Esophagus muscularis mucosa (tissue), 4 donors: ENCODE data around the gene MAST4. TPM values are rescaled to one million over a fixed set of nuclear protein-coding genes. Genes with fewer than 3 reads are reported as not detected.

Experiments
- DNase-seq: peaks from one replicate; pipeline ENCODE4 v3.0.0-alpha.2; 2017; ENCODE audit errors: extremely low spot score
- H3K27ac ChIP-seq, 4 donors: fragments of 200-600 bp; sonication (generic); replicated peaks in 1 of 4; 1 replicate in 3 of 4; 2 replicates in 1 of 4; pipeline ENCODE4 v1.5.1; 2016 to 2019; ENCODE audit warnings: mild to moderate bottlenecking in 1 of 4
- H3K27me3 ChIP-seq, 4 donors: fragments of 200-600 bp; sonication (generic); one replicate each; pipeline versions ENCODE4 v1.5.1 to v1.6.0; 2016 to 2019
- H3K36me3 ChIP-seq, 4 donors: fragments of 200-600 bp; sonication (generic); one replicate each; pipeline ENCODE4 v1.5.1; 2016 to 2019
- H3K4me1 ChIP-seq, 4 donors: fragments of 200-600 bp; sonication (generic); one replicate each; pipeline ENCODE4 v1.5.1; 2016 to 2019
- H3K4me3 ChIP-seq, 4 donors: fragments of 200-600 bp; sonication (generic); 1 replicate in 2 of 4; 2 replicates in 2 of 4; pipeline ENCODE4 v1.5.1; 2016 to 2019; ENCODE audit warnings: mild to moderate bottlenecking in 4 of 4, moderate library complexity in 1 of 4
- H3K9me3 ChIP-seq, 4 donors: fragments of 200-600 bp; sonication (generic); 1 replicate in 3 of 4; 2 replicates in 1 of 4; pipeline ENCODE4 v1.5.1; 2016 to 2019
- CTCF ChIP-seq, 3 experiments: fragments of 200-600 bp in 2 of 3; fragments of 450-650 bp in 1 of 3; sonication (generic) in 2 of 3; IDR thresholded peaks; one replicate each; pipeline ENCODE4 v1.5.1; 2017 to 2019; ENCODE audit warnings: antibody characterized with exemption in 3 of 3, mild to moderate bottlenecking in 2 of 3, moderate library complexity in 1 of 3
- EP300 ChIP-seq: sonication (generic); formaldehyde crosslinking; IDR thresholded peaks from one replicate; pipeline ENCODE4 v1.6.1; 2017; ENCODE audit warnings: antibody characterized with exemption
- POLR2A ChIP-seq: fragments of 450-650 bp; IDR thresholded peaks from one replicate; pipeline ENCODE4 v1.6.1; 2017; ENCODE audit warnings: antibody characterized with exemption, moderate library complexity, mild to moderate bottlenecking, low read depth
- POLR2AphosphoS5 ChIP-seq, 2 donors: sonication (generic); formaldehyde crosslinking; IDR thresholded peaks; one replicate each; pipeline ENCODE4 v1.6.1; 2017; ENCODE audit warnings: antibody characterized with exemption in 2 of 2
- WGBS: methylation state at CpG from one replicate; pipeline ENCODE4 v1.1.5; 2018; 5-methylcytosine and 5-hydroxymethylcytosine counted together
- intact Hi-C: fragments of 100-400 bp; cut with DNase I; formaldehyde crosslinking; loops from one replicate; pipeline ENCODE4 v1.15.1; 2023
- total RNA-seq, 4 donors: library from RNA; depleted of rRNA; stranded (reverse); fragments of >200 nt; gene quantifications; one replicate each; pipeline versions ENCODE4 v1.1.0 to v1.2.1, GENCODE V29; 2016

The MAST4 gene
- total RNA-seq, 4 donors from 2014 or later = 26.2 to 39.7 (median 35.8) TPM

GRCh38 chr5:66874004-66874403 lies 277.8 kb downstream of the MAST4 start:
- no peak overlapping the region for H3K4me3 ChIP-seq
- H3K27me3 ChIP-seq = no peaks in the 10 kb centered on the region
- intact Hi-C loops = no loop called here
- 87% methylated on average over 3 of the region's 3 CpGs for WGBS
- no peak for TF ChIP-seq CTCF (IDR thresholded peaks at IDR 0.05)
- no peak for TF ChIP-seq POLR2A
- no peak for TF ChIP-seq POLR2AphosphoS5 (IDR thresholded peaks at IDR 0.05)
- TF ChIP-seq EP300 = no peak
- no peak overlapping the region for H3K27ac ChIP-seq
- no peak for DNase-seq
- H3K36me3 ChIP-seq = no peaks in the 10 kb centered on the region
- H3K9me3 ChIP-seq = no peaks in the 10 kb centered on the region
- H3K4me1 ChIP-seq = no peaks in the 10 kb centered on the region

- no peaks in the 10 kb centered on the region for H3K36me3 ChIP-seq
- no peak overlapping the region for H3K27ac ChIP-seq
- TF ChIP-seq EP300 (no peak), POLR2A (no peak), POLR2AphosphoS5 (IDR thresholded peaks at IDR 0.05) (no peak), CTCF (IDR thresholded peaks at IDR 0.05) (no peak)
- intact Hi-C loops = no loop called here
- no peaks in the 10 kb centered on the region for H3K4me1 ChIP-seq
- H3K4me3 ChIP-seq = no peak overlapping the region
- no peaks in the 10 kb centered on the region for H3K9me3 ChIP-seq
- H3K27me3 ChIP-seq = no peaks in the 10 kb centered on the region
- DNase-seq = no peak
These were observed 279.1 kb downstream of the MAST4 start for GRCh38 chr5:66875315-66875714.

- no peaks in the 10 kb centered on the region for H3K36me3 ChIP-seq
- WGBS = 95% methylated on average over 6 of the region's 6 CpGs
- no peaks in the 10 kb centered on the region for H3K9me3 ChIP-seq
- intact Hi-C loops = no loop called here
- DNase-seq = no peak
- H3K4me1 ChIP-seq = peaks cover 3 to 9% (median 8%) of the 10 kb centered on the region in 4 donors
- no peak overlapping the region for H3K4me3 ChIP-seq
- no peak overlapping the region for H3K27ac ChIP-seq
- TF ChIP-seq CTCF (IDR thresholded peaks at IDR 0.05) (no peak), POLR2A (no peak), POLR2AphosphoS5 (IDR thresholded peaks at IDR 0.05) (no peak), EP300 (no peak)
- no peaks in the 10 kb centered on the region for H3K27me3 ChIP-seq
These were observed 280.1 kb downstream of the MAST4 start for GRCh38 chr5:66876266-66876807.

GRCh38 chr5:66877843-66878242 lies 281.6 kb downstream of the MAST4 start:
- Histone ChIP-seq H3K27ac (no peak overlapping the region), H3K9me3 (no peaks in the 10 kb centered on the region), H3K4me1 (peaks cover 17 to 24% (median 23%) of the 10 kb centered on the region in 4 donors), H3K4me3 (no peak overlapping the region), H3K27me3 (no peaks in the 10 kb centered on the region), H3K36me3 (no peaks in the 10 kb centered on the region)
- no peak for TF ChIP-seq EP300
- no peak for TF ChIP-seq POLR2A
- TF ChIP-seq POLR2AphosphoS5 (IDR thresholded peaks at IDR 0.05) = no peak
- TF ChIP-seq CTCF (IDR thresholded peaks at IDR 0.05) = no peak
- no peak for DNase-seq
- intact Hi-C loops = no loop called here
- WGBS = 74% methylated on average over 3 of the region's 3 CpGs

GRCh38 chr5:66880401-66880800 lies 284.2 kb downstream of the MAST4 start:
- 64% methylated on average over 3 of the region's 3 CpGs for WGBS
- DNase-seq = no peak
- intact Hi-C loops = loop anchor here (10.0 kb wide), 1 partner anchor 74 kb away; no protein-coding TSS in a partner anchor
- Histone ChIP-seq H3K4me3 (no peak overlapping the region), H3K27ac (no peak overlapping the region), H3K27me3 (no peaks in the 10 kb centered on the region), H3K4me1 (peaks cover 17 to 27% (median 26%) of the 10 kb centered on the region in 4 donors), H3K36me3 (no peaks in the 10 kb centered on the region), H3K9me3 (no peaks in the 10 kb centered on the region)
- TF ChIP-seq CTCF (IDR thresholded peaks at IDR 0.05) (no peak), EP300 (no peak), POLR2A (no peak), POLR2AphosphoS5 (IDR thresholded peaks at IDR 0.05) (no peak)
